Measurements from ENCODE around the gene OGN. TPM values are rescaled to one million over a fixed set of nuclear protein-coding genes. Genes with fewer than 3 reads are reported as not detected.

Gene OGN
- total RNA-seq, 1 experiment from 2014 or later: not detected

DNA sequence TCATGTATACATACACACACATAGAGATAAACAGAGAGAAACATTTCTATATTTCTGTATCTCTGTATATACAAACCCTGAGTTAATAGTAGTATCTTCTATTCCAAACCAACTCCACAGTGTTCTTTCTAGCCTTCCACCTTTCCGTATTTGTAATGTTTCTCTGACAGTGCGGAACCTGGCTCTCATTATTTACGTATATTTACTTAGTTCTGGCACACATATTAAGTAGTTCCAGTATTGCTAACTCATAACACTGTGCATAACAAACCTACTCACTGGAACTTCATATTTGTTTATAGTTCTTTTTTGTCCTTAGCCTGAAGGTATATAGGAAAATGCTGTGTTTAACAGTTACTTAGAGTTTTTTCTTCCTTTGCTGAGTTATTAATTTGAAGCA lies 6.5 kb downstream of the OGN start:
- TF ChIP-seq, protein P1, sequence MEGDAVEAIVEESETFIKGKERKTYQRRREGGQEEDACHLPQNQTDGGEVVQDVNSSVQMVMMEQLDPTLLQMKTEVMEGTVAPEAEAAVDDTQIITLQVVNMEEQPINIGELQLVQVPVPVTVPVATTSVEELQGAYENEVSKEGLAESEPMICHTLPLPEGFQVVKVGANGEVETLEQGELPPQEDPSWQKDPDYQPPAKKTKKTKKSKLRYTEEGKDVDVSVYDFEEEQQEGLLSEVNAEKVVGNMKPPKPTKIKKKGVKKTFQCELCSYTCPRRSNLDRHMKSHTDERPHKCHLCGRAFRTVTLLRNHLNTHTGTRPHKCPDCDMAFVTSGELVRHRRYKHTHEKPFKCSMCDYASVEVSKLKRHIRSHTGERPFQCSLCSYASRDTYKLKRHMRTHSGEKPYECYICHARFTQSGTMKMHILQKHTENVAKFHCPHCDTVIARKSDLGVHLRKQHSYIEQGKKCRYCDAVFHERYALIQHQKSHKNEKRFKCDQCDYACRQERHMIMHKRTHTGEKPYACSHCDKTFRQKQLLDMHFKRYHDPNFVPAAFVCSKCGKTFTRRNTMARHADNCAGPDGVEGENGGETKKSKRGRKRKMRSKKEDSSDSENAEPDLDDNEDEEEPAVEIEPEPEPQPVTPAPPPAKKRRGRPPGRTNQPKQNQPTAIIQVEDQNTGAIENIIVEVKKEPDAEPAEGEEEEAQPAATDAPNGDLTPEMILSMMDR (IDR thresholded peaks at IDR 0.05; ENCODE audit: unreplicated experiment): no peak
- Mint-ChIP-seq H3K4me3 (ENCODE audit: unreplicated experiment) (no peak overlapping the region), H3K4me1 (ENCODE audit: insufficient read depth, unreplicated experiment) (peaks cover under 1% of the 10 kb centered on the region), H3K27me3 (ENCODE audit: insufficient read depth, unreplicated experiment) (no peaks in the 10 kb centered on the region), H3K9me3 (ENCODE audit: unreplicated experiment) (peaks cover 7% of the 10 kb centered on the region), H3K36me3 (ENCODE audit: insufficient read depth, unreplicated experiment) (no peaks in the 10 kb centered on the region), H3K27ac (ENCODE audit: low read depth, unreplicated experiment) (no peak overlapping the region)
- no peak for DNase-seq (ENCODE audit: unreplicated experiment)
- BruUV-seq (replicated peaks): no TSS peak
- POLR2A ChIA-PET: no interaction called here
- intact Hi-C loops (cut with micrococcal nuclease): no loop called here
- CTCF ChIA-PET: no interaction called here

DNA sequence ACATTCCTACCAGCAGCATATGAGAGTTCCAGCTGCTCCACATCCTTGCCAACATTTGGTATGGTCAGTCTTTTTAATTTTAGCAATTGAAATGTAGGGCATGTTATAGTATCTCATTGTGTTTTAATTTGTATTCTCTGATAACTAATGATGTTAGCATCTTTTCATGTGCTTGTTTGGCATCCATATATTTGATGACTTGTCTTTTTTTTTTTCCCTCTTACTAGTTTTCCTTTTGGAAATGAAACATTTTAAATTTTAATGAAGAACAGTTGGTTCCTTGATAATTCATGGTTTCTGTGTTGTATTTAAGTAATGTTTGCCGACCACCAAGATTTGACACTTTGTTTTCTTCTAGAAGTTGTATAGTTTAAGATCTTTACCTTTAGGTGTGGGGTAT lies 8.8 kb downstream of the OGN start:
- no peak for DNase-seq (ENCODE audit: unreplicated experiment)
- Mint-ChIP-seq H3K9me3 (ENCODE audit: unreplicated experiment) (peaks cover 7% of the 10 kb centered on the region), H3K4me1 (ENCODE audit: insufficient read depth, unreplicated experiment) (peaks cover 6% of the 10 kb centered on the region), H3K36me3 (ENCODE audit: insufficient read depth, unreplicated experiment) (no peaks in the 10 kb centered on the region), H3K27me3 (ENCODE audit: insufficient read depth, unreplicated experiment) (no peaks in the 10 kb centered on the region), H3K4me3 (ENCODE audit: unreplicated experiment) (no peak overlapping the region), H3K27ac (ENCODE audit: low read depth, unreplicated experiment) (no peak overlapping the region)
- TF ChIP-seq, protein P1 (IDR thresholded peaks at IDR 0.05; ENCODE audit: unreplicated experiment): no peak
- BruUV-seq (replicated peaks): no TSS peak
- POLR2A ChIA-PET: interaction anchor here (0.9 to 1.1 kb wide), 2 partner anchors 10 to 27 kb away, joined by 3 to 4 read pairs; no protein-coding TSS in a partner anchor
- CTCF ChIA-PET: interaction anchor here (0.6 kb wide), 2 partner anchors 10 to 271 kb away, joined by 3 read pairs; no protein-coding TSS in a partner anchor
- intact Hi-C loops (cut with micrococcal nuclease): no loop called here

DNA sequence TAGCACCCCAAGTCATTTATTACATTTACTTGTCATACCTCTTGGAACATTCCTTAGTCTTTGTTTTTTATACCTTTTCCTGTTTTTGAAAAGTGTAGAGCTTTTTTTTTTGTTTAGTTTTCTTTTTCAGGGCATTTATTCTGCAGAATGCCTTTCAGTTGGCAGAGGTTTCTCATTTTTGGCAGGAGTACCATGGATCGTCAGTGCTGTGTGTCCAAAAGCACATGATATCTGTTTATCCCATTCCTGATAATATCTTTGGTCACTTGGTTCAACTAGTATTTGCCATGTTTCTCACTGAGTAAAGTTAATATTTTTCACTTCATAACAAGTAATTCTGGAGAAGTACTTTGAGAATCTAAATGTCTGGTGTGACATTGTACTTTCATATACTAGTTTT lies 10.7 kb downstream of the OGN start:
- no peak for DNase-seq (ENCODE audit: unreplicated experiment)

DNA sequence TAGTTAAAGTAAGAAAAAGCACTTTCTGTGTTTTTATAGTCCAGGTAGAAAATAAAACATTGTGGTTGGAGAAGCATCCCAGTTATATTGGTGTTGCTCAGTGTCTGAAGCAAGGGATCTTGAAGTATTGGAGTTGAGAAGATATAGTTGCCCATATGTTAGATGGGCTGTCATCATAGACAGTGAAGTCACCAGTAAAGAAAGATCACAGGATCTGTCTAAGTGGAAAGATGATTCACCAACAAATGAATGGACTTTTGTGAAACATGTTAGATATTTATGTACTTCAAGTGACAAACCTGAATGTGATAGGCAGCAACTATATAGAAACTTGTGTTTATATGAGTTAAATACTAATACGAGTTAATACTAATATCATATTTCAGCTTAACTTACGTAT lies 11.7 kb downstream of the OGN start:
- Mint-ChIP-seq H3K27me3 (ENCODE audit: insufficient read depth, unreplicated experiment) (no peaks in the 10 kb centered on the region), H3K4me3 (ENCODE audit: unreplicated experiment) (no peak overlapping the region), H3K36me3 (ENCODE audit: insufficient read depth, unreplicated experiment) (no peaks in the 10 kb centered on the region), H3K27ac (ENCODE audit: low read depth, unreplicated experiment) (no peak overlapping the region), H3K4me1 (ENCODE audit: insufficient read depth, unreplicated experiment) (peaks cover 6% of the 10 kb centered on the region), H3K9me3 (ENCODE audit: unreplicated experiment) (peaks cover 2% of the 10 kb centered on the region)
- intact Hi-C loops (cut with micrococcal nuclease): no loop called here
- POLR2A ChIA-PET: no interaction called here
- TF ChIP-seq, protein P1 (IDR thresholded peaks at IDR 0.05; ENCODE audit: unreplicated experiment): no peak
- DNase-seq (ENCODE audit: unreplicated experiment): no peak
- CTCF ChIA-PET: no interaction called here
- BruUV-seq (replicated peaks): no TSS peak

More for the DNA sequence above, 10.7 kb downstream of the OGN start:
- no peaks in the 10 kb centered on the region for H3K36me3 Mint-ChIP-seq (ENCODE audit: insufficient read depth, unreplicated experiment)
- H3K27me3 Mint-ChIP-seq (ENCODE audit: insufficient read depth, unreplicated experiment): no peaks in the 10 kb centered on the region
- TF ChIP-seq, protein P1 (IDR thresholded peaks at IDR 0.05; ENCODE audit: unreplicated experiment): no peak
- no TSS peak for BruUV-seq (replicated peaks)
- H3K27ac Mint-ChIP-seq (ENCODE audit: low read depth, unreplicated experiment): peak overlapping the region; percentile 59
- POLR2A ChIA-PET: no interaction called here
- H3K4me3 Mint-ChIP-seq (ENCODE audit: unreplicated experiment): peak overlapping the region; percentile 25
- CTCF ChIA-PET: interaction anchor here (1.1 kb wide), 1 partner anchor 65 kb away, joined by 4 read pairs; no protein-coding TSS in a partner anchor
- intact Hi-C loops (cut with micrococcal nuclease): no loop called here
- peaks cover 7% of the 10 kb centered on the region for H3K9me3 Mint-ChIP-seq (ENCODE audit: unreplicated experiment)
- H3K4me1 Mint-ChIP-seq (ENCODE audit: insufficient read depth, unreplicated experiment): peaks cover 6% of the 10 kb centered on the region
